ENCODE results near the gene THEMIS.

DNA sequence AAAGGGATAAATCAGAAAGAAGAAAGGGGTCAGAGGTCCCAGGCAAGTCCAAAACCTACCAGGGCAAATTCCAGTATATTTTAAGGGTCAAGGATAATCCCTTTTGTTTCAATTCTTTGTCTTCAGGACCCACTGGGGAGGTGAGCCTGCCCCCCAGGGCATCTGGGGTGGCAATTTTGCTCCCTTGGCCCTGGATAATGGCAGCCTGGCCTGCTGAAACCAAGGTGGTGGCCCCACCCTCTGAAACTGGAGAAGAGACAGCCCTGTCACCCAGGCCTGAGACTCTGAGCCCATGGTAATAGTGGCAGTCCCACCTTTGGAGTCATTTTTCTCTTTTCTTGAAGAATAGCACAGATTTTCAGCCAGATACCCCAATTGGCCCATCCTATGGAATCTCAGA is 205.8 kb downstream of the THEMIS start:
- TF ChIP-seq CTCF (IDR thresholded peaks at IDR 0.05) = no peak
- TF ChIP-seq POLR2A (IDR thresholded peaks at IDR 0.05) = no peak

Measured in lower leg skin (tissue), 3 donors.